HG03280 (cell line): Measurements from ENCODE around the gene SPRYD3.
A peak's percentile ranks its signal among the peaks of the same experiment; 100 is the strongest.

Source experiments
- ATAC-seq: cut with Tn5 transposase; IDR thresholded peaks from one replicate; pipeline ENCODE4 v1.9.1; 2021; ENCODE audit warnings: mild to moderate bottlenecking, moderate library complexity; ENCODE audit not compliant: unreplicated experiment

SPRYD3 gene

DNA sequence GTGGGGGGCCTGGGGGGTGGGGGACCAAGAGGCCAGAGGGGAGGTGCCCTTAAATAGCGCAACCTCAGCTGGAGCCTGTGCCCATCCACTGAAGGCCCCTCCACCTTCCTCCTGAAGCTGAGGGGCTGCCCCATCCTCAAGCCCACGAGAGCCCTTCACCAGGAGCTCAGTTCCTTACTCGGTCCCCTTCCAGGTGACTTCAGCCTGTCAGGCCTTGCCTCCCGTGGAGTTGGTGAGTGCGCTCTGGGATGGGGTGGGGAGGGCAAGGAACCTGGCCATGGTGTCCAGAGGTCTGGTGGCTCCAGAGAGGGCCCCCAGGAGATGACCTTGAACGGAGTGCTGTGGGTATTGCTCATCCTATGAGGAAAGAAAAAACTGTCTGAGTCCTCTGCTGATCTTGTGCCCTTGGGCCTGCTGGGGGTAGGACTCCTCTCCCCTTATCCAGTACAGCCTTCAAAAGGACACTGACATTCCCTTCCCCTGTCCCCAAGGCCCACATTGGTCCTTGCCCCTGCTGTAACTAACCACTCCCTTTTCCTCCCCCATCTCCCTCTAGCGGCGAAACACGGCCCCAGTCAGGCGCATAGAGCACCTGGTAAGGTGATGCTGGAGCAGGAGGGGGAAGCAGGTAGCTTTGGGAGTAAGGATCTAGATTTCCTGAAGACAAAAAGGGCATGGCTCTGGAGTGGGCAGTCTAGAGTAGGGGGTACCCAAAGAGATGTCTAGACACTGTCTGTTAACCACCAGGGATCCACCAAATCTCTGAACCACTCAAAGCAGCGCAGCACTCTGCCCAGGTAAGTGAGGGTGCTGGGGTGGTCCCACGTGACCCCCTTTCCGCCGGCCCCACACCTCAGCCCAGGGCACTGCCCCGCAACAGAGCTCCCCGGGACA lies 25.7 kb downstream of the SPRYD3 start:
- ATAC-seq = no peak

DNA sequence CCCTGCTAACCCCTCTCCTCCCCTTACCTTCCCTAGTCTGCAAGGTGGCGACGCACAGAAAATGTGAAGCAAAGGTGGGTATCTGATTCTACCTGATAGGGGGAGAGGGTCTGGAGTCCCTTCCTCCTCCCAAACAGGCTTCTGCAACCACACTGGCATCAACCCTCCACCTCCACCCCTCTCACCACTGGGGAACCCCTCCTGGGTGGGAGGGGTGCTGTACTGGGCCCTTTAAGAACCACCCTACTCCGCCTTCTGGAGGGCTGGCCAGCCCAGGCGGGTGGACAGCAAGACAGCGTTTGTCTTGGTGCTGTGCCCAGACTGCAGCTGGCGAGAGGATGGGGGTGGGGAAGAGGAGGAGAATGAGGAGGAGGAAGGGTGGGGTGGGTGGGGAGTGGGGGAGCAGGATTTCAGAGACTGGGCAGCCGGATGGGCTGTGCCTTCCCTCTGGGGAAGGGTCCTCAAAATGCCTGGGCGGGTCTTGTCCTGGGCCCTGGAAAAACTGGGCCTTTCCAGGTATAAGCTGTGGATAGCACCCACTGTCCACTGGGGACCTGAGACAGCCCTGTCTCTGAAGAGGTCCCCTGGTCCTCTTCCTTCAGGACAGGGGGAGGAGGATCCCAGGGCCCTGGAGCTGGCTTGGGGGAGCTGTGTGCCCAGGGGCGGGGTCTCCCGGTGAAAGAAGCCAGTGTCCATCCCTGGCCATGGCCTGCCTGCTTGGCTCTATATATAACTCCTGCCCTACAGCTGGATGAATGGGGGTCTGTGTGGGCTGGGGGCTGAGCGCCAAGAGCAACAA lies 26.6 kb downstream of the SPRYD3 start:
- no peak for ATAC-seq

DNA sequence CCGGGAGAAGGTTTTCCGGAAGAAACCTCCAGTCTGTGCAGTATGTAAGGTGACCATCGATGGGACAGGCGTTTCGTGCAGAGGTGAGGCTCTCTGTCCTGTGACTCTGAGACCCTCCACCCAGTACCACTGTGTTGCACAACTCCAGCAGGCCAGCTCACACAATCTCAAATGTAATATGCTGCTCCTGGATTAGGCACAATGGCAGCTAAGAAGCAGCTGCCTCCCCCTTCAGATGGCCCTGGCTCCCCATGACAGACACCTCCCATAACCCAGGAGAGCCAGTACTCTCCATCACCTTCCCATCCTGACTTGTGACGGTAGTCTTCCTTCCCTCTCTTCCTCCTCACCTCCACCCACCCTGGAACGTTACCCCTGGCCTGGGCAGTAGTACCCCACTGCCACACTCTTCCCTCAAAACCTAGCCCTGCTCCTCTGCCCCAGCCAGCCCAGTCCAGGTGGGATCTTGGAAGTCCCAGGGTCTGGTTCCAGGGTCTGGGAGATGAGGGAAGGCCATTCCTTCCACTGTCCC lies 27.2 kb downstream of the SPRYD3 start:
- no peak for ATAC-seq

DNA sequence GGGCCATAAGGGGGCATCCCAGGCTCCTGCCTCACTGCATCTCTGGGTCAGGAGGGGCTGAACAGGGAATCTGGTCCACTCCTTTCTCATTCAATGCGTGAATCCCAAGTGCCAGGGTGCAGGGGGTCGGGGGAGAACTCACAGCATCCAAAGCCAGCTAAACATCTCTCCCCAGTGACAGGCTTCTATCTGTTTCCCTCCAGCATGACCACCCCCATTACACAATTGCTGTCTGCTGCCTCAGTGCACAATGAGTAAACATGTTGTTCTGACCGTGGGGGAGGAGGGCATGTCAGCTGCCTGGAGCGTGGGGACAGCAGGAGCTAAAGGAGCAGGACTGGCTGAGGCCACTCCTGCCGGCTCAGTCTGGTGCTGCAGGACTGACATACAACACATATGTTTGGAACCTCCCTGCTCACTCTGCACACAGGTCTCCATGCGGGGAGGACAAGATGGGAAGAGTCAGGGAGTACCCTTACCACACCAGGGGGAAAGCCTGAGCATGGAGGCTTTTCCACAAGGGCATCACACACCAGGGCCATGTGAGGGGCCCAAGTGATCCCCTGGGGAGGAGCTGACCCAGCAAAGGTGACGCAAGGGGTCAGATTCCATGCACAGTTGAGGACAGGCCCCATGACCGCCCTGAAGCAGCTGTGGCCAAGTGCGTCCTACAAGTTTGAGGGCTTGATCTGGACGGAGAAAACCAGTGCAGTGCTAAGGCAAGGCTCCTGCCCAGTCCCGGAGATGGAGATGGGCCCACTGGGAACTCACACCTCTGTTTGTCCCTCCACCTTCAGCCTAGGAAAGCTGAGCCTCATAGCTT lies 27.9 kb downstream of the SPRYD3 start:
- no peak for ATAC-seq

DNA sequence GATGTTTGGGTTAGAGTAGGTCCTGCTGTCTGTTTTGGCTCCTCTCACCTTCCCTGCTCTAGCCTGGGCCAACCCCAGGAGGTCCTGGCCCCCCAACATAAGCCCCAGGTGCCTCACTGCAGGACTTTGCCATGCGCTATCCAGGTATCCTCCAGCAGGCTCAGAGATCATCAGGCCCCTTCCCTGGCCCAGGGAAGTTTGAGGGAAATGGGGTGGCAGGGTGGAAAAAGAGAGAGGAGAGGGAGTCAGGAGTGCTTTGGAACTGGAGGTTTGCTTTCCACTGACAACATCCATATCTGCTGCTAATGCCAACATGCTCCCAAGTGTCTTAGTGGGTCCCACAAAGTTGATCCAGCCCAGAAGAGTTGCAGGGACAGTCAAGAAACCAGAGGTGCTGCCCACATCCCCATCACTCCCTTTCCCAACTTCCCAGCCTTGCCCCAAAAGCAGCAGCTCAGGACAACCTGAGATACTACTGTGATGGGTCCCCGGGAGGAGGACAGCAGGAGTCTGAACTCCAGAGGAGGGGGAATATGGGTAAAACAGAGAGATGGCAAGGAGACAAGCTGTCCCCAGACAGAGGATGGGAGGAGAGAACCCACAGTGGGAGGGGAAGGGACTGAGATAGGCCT lies 28.6 kb downstream of the SPRYD3 start:
- no peak for ATAC-seq

DNA sequence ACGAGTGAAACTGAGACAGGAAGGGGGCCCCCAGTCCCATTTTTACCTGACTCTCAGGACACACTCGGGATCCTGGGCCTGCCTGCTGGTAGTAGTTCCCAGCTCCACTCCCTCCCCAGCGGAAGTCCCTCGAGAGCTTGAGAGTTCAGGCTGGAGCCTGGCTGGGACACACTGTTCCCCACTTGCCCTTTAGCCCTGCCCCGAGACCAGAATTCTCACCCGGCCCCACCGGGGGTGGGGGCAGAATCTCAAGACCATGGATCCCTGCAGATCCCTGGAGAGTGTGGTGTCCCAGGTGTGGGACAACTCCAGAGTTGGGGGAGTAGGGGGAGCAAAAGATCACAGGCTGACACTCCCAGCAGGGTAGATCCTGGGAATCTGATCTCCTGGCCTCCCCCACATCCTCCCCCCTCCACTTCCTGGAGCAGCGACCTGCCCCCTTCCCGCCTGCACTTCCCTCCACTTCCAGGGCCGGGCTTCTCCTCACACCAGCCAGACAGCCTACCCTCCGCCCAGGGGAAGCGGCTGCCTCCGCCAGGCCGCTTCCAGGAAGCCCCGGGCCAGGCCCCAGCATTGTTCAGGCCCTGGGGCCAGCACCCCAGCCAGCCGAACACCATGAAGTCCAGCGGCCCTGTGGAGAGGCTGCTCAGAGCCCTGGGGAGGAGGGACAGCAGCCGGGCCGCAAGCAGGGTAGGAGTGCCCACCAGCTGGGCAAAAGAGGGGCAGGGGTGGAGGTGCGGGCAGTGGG lies 29.4 kb downstream of the SPRYD3 start, which contains the start of gene TNS2:
Gene TNS2, plus strand, starts transcription at position 495 of the 748 bp plus-strand sequence. Its CDS starts 121 bp downstream, at position 616.
- ATAC-seq = no peak

DNA sequence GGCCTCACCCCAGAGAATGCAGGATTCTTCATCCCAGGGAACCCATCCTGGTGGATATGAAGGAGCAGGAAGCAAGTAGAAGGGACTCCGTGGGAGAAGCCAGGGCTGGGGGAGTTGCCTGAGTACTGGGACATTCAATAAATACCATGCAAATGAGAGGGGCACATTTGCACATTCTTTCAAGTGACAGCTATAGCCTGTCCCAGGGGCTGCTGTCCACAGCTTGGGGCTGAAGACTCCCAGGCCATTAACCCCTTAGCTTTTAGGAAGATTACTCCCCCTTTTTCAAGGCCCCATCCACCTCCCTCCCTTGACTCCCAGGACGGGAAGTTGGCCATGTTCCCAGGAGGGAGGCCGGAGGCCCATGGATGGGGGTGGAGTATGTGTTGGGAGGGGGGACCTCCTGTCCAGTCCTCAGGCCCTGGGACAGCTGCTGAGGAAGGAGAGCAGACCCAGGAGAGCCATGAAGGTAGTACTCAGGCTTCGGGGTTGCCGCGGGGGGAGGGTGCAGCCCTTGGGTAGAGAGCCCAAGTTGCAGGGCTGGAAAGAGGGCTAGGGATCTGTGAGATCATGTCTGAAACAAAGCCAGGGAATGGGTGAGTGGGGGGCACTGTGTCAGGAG lies 30.3 kb downstream of the SPRYD3 start:
- ATAC-seq = no peak

DNA sequence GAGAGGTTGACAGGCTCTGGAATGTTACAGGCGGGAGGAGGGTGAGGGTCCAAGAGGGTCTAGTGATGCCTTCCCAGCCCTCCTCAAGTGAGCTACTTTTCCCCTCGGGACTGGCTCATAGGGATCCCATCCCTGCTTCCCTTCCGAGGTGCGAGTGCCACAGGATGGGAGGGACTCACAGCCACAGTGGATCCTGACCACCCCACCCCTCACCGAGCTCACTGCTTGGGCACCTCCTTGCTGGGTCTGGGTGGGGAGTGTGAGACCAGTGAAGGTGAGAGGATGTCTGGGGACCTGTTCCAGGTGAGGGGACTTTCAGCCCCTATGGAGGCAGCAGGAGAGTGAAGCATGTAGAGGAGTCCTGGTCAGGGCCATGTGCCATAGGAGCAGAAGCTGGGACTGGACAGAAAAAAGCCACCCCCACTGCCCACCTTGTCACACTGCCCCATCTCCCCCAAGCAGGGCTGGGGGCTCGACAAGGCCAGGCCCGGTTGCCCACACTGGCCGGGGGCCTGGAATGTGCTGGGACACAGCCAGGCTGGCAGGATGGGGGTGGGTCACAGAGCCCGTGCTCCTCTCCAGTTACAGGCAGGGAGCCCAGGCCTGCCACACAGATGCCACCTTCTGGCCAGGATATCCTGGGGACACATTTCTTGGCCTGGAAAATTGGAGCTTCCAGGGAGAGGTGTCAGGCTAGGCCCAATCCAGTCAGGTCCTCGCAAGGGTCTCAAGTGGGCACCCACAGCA lies 31.0 kb downstream of the SPRYD3 start:
- no peak for ATAC-seq

DNA sequence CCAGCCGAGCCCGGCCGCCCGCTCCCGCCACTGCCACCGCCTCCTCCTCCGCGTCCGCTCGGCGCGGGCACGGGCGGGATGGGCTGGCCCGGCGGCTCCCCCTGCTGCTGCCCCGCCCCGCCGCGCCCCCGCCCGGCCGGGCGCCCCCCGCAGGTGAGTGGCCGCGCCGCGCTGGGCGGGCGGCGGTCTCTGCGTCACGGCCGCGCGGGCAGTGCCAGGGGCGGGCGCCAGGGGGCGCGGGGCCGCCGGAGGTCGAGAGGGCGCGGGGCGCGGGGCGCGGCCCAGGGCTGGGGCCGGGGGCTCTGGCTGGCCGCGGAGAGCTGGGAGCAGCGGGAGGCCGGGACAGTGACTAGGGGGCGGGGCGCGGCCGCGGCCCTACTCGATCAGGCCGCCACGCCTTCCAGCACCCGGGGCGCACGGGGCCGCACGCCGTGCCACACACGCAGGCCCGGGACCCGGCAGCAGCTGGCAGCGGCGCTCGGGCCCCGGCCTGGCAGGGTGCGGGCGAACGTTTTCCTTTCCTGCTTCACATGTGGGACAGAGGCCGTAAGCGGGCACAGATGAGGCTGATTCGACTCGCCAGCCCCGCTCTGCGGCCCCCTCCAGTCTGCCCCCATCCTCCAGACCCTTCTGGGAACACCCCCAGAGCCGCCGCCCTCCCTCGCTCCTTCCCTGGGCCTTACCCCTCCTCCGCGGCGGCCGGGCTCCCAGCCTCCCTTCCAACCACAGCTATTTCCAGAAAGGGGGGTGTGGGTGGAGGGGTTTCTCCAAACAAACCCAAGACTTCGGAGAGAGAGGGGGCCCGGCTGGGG lies 31.8 kb downstream of the SPRYD3 start:
- ATAC-seq = peak; percentile 72

DNA sequence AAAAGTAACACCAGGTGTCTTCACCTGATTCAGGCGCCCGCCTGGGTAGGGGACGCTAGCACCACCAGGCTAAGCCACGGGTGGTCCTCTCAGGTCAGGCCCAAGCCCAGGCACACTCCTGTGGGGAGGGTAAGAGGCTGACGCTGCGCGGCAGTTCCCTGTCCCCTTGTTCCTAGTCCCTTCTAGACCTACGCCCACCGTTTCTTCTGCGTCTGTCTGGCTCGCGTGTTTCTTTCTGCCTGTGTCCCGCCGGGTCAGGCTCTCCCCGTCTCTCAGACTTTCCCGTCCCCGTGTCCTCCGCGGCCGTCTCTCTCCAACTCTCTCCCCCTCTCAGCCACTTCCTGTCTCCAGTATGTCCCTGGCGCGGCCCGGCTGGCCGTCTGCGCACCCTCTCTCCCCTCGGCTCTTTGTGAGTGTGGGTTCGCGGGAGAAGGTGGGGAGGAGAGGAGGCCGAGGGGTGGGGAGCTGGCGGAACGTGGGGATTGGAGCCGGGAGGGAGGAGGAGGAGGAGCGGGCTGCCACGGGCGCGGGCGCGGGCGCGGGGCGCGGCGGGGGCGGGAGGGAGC lies 32.5 kb downstream of the SPRYD3 start:
- peak; percentile 41 for ATAC-seq

DNA sequence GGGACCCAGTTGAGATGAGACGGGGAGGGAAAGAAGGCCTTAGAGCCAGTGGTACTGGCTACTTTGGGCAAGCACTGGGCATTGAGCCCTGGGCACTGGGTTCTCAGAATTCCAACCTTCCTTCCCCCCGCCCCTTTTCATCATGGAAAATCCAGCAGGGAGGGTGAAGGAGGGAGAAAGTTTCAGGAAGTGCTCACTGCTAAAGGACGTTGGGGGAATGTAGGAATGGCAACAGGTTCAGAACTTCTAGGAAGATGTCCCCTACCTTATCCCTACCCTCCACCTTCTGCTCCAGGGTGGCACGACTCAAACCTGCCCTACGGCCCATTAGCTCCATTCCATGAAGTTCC lies 33.5 kb downstream of the SPRYD3 start:
- no peak for ATAC-seq

DNA sequence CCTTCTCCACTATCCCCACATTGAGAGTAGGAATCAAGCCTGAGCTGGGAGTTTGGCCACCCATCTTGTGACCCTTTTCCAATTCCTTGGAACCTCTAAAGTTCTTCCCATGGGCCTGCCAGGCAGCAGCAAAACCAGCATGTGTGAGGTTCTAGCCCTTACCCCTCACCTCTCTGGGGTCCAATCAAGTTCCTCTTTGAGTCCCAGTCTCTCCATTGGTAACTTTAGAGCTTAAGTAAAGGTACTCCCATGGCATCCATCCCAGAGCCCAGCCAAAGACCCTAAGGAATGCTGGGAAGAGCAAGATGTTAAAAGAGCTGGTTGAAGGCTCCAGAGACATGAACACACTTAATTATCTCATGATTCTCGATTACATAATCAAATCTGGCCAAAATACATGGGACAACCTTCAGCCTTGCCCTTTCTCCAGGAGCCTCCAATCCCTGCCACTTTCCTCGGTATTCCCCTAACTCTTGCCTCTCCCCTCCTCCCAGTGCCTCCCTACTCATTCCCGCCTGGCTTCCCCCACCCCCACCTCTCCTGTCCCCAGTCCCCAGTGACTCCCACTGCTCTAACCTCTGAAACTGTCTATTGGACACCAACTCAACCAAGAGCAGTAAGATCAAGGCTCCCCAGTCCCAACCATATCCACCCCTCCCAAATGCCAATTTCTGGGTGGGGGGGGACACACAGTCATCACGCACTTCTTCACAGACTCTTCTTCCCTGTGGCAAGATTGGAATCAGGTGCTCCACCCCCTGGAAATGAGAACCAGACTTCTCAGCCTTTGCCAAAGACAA lies 34.1 kb downstream of the SPRYD3 start:
- ATAC-seq = no peak

DNA sequence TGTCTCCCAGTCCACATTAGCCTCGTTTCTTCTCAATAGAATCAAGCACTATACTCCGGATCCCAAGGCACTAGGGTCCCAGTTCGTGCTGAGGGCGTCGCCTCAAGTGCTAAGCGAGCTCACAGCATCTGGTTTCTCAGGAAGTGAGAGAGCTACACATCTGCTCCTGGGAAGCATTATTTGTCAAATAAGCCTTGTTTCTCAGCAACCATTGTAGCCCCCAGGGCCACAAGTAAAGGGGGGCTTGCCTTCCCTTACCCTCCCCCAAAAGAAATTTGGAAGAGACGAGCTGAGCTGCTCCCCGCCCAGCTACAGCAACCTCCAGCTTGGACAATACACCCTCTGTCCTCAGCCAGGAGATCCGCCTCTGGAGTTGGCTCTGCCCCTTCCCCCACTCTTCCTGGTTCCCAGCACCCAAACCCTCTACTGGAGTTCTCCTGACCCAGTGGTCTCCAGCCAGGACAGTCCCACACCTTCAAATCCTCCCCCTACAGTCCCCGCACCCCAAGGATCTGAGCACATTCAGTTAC lies 35.1 kb downstream of the SPRYD3 start:
- no peak for ATAC-seq

DNA sequence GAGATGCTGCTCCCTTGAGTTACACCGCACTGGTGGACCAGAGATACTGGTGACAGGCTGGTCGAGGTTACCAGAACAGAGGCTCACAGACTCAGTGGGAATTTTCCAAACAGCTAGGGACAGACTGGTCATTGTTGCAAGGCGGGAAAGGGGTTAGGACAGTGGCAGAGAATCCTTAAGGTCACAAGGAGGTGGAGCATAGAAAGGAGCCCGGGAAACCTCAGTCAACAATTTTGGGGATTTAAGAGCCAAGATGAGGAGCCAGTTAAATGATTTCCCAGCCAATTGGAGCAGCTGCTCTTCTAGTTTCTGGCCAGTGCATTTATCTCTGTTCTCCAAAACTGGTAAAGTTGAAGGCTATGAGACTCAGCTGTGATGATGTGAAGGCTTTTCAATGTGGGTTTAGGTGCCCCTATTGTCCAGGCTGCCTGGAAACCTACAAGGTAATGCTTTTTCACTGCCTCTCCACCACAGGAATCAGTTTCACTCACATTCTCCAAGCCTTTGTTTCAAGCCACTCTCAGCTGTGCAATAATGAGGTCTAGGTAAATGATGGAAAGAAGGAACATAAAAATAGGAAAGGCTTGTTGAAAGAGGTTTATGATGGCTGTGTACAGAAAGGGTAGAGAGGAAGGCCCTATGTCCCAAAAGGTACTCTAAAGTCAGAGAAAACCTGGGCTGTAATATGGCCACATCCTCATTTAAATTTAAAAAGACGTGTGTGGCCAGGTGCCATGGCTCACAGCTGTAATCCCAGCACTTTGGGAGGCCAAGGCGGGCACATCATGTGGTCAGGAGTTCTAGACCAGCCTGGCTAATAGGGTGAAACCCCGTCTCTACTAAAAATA lies 36.4 kb downstream of the SPRYD3 start:
- ATAC-seq = no peak

DNA sequence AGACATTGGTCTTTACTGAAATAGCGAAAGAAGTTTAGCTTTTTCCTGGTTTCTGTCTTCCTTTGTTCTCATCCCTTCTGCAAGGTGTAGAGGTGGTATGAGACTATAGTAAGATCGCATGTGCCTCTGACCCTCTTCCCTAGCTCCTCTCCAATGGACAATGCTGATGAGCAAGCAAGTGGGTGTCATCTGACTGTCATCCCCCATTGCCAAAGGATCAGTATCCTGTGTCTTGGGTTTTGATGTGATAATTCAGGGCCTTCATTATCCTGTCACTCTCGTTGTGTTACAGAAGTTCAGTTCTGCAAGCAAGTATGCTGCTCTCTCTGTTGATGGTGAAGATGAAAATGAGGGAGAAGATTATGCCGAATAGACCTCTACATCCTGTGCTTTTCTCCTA lies 39.3 kb downstream of the SPRYD3 start:
- ATAC-seq = no peak
